IPS-18c (cell line): Measurements from ENCODE around the gene CDK16.

ENCODE experiments used
- H3K4me3 ChIP-seq: 2 replicates; pipeline ENCODE4 v1.7.0; 2013; ENCODE audit warnings: low read depth, mild to moderate bottlenecking, low read length, moderate library complexity; ENCODE audit not compliant: insufficient read depth
- H3K9me3 ChIP-seq: one replicate; pipeline ENCODE4 v1.6.1; 2013; ENCODE audit warnings: mild to moderate bottlenecking, low read length, moderate library complexity; ENCODE audit not compliant: control insufficient read depth, insufficient read depth

The CDK16 gene

DNA sequence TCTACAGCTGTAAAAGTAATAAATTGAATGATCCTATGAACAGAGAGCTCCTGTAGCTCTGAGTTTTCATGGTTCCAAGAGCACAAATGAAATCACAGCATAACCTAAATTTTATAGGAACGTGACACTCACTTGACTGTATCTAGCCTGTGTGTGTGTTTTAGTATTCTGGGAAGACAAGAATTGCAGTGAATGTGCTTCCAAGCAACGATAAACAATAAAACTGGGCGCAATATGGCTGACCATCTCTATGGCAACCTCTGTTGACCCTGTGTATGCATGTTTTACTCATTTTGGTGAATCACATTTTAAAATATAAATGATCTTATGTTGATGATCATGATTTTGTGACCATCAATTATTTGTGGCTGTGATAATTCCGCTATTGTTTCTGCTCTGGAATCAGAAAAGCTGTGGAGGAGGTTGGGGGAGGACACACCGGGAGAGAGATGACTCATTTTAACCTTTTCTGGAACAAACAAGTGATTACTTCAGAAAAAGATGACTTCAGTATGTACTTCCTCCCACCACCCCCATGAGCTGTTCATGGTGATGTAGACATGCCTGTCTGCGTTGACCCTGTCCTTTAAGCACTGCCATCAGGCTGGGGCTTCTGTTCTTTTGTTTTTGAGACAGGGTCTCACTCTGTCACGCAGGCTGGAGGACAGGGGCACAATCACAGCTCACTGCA lies 46.1 kb downstream of the CDK16 start:
- Histone ChIP-seq H3K4me3 (no peak overlapping the region), H3K9me3 (peaks cover 2% of the 10 kb centered on the region)

DNA sequence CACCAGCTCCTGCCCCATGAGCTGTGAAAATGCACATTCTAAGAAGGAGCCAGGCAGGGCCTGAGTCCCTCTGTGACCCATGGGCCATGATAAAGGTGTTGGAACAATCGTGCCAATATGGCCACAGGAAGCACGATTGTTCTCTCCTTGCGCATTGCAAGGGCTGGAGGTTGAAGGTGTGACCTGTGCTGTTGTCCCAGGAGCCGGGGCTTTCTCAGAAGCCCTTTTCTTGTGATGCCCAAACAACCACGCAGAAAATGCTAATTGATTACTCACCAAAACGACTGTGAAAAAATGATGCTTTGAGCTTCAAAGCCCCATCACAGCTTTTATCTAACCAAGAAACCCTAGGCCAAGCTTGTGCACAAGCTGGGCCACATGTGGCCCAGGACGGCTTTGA lies 48.2 kb downstream of the CDK16 start:
- H3K9me3 ChIP-seq: peaks cover 2% of the 10 kb centered on the region
- no peak overlapping the region for H3K4me3 ChIP-seq

DNA sequence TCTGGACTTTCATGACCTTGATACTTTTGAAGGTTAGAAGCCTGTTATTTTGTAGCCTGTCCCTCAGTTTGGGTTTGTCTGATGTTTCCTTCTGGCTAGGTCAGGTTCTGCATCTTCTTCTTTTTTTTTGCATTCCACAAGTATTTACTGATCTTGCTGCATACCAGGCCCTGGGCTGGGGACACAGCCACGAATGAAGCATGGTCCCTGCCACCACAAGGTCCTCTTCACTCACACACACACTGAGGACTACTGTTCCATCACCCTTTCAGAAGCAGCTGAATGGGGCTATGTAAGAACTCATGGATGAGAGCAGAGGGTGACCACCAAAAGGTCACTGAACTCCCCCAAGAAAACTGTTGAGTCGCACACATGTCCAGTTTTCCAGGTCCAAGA lies 53.5 kb downstream of the CDK16 start:
- Histone ChIP-seq H3K4me3 (no peak overlapping the region), H3K9me3 (no peaks in the 10 kb centered on the region)

DNA sequence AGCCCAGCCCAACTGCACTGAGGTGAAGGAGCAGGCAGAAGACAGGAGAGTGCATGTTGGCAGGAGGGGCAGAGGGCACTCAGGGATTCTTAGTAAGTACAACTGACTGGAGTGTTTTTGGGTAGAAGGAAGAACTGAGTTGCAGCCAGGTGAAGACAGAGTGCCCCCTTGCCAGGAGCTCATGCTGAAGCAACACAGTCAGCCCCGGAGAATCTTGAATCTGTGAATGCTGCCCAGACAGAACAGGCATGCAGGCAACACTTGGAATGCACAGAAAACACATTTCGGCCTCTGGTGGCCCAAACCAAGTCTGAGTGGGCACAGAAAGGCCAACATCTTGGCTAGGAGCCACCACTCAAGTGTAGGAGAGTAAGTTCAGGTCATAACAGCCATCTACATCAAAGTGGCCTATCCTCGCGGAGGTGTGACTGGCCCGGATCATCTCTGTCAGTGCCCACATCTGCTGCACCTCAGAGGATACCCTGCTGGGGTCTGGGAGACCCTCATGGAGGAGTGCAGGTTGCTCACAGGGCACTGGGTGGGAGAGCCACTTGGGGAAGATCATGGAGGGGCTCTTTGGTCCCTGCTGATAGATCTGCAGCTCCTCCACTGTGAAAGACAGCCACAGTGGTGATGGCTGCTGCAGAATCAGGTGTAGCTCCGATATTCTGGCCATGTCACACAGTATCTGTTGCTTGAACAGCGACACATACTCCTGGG lies 54.7 kb downstream of the CDK16 start:
- Histone ChIP-seq H3K9me3 (no peaks in the 10 kb centered on the region), H3K4me3 (no peak overlapping the region)

DNA sequence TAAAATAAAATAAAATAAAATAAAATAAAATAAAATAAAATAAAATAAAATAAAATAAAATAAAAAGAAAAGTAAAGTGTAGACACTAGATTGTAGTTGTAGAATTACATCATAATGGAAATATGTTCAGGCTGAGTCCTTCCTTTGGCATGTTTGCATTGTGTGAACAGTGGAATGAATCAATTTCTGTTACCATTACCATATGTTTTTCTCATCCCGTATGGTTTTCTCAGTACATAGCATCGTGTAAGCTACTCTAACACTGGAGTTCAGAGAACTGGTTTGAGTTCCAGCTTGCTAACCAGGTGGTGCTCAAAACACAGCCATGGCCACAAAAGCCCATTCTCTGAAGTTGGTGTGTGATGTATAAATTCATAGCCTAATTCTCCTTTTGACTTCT lies 60.2 kb downstream of the CDK16 start:
- Histone ChIP-seq H3K4me3 (no peak overlapping the region), H3K9me3 (peaks cover 2% of the 10 kb centered on the region)
